HG03060 (cell line): ENCODE measurements around the gene ADAMTS2.

Experiments
- ATAC-seq: cut with Tn5 transposase; IDR thresholded peaks from one replicate; pipeline ENCODE4 v1.9.1; 2021; ENCODE audit warnings: low read depth, moderate number of reproducible peaks; ENCODE audit not compliant: unreplicated experiment

ADAMTS2 gene

DNA sequence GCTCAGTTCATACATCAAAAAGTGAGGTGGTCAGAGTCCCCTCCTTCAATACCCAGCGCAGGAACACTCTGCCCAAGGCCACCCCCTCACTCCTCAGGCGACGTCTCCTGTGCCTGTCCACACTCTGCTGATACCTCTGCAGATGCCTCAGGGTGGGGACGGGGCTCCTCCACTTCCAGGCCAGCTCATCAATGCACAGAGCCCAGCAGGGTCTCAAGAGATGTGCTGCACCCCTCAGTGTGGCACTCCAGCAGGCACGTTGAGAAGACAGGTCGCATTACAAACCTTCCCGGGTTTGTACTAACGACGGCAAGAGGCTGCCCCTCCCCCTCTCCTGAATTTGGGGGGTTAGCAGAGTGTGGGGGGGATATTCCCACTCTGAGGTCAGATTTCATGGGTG lies 156.6 kb downstream of the ADAMTS2 start:
- no peak for ATAC-seq

DNA sequence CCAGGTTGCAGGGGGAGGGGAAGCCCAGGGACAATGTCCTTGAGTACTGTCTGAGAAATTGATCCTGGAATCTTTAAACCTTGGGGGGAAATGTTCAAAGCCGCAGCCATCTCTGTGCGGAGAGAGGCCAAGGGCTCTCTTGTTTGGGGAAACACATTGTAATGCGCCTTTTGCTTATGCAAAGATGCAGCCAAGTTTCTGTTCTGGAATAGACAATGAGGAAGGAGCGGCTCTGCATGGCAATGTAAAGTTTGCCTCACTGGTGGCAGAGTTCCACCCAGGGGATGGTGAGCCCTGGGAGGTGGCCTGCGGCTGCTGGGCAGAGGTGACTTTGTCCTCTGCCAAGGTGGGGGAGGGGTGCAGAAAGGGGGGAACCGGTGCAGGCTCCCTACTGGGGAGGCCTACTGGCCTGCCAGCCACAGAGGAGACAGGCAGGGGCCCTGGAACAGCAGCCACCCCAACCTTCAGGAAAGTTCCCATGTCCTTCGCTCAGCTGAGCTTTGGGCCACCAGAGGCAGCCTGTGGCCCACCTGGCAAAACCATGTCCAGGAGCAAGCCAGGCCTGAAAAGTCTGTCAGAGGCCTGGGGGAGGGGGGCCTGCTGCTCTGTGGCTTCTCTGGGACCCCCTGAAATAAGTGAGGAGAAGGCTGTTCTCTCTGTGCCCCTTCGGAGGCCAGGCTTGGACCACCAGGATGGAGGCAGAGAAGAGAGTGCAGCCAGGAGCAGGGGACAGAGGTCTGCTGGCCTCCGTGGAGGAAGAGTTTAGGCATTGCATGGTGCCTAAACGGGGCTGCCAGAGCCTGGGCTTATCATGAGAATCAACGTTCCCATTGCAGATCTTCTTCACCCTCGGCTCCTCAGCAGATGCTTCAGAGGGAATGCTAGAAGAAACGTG lies 157.3 kb downstream of the ADAMTS2 start:
- ATAC-seq = no peak

DNA sequence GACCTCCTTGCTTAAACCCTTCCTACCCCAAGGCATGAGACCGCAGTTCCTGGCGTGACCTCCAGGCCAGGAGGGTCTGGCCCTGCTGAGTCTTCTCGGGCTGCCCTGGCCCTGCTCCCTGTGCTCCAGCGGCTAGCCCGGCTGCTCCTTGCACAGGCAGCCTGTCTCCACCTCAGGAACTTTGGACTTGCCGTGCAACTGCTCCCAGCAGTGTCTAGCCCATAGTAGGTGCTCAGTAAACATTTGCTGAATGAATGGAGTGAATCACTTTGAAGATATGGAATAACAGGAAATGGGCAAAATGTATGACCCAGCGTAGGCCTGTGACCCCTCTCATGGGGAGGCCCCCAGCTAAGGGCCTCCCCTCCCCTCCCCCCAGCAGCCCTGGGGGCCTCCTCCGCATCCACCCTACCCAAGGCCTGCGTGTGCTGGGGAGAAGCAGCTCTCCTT lies 158.0 kb downstream of the ADAMTS2 start:
- no peak for ATAC-seq

DNA sequence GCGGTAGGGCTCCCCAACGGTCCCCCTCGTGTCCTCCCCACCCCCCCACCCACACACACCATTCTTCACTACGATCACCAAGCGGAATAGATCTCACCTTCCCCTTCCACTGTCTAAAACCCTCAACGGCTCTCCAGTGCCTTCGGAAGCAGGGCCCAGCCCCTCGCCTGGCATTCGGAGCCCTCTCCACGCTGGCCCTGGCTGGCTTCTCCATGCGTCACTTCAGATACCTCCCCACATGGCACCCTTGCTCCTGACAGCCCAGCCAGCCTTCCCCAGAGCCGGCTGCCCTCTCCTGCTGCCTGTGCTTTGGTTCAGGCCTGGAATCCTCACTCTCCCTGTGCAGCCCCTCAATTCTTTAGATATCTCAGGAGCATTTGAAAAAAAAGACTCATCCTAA lies 158.5 kb downstream of the ADAMTS2 start:
- no peak for ATAC-seq

DNA sequence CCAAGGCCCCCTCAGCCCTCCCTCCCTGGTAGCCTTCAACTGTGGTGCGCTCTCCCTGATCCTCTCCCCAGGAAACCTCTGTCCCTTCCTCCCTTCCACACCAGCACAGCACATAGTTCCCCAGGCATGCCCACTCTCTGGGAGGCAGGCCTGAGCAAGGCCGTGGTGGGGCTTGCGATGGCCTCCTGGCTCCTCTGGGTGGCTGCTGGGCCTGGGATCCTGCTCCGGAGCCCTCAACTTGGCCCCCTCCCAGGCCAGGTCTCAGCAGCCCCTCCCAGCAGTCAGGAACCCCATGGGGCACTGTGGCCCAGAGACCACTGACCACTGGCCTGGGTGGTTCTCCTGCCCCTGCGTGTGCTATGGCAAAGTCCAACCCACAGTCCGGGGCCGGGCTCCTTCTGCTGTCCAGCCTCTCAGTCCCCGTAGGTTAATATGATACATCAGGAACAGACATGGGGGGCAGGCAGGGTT lies 159.3 kb downstream of the ADAMTS2 start:
- no peak for ATAC-seq

DNA sequence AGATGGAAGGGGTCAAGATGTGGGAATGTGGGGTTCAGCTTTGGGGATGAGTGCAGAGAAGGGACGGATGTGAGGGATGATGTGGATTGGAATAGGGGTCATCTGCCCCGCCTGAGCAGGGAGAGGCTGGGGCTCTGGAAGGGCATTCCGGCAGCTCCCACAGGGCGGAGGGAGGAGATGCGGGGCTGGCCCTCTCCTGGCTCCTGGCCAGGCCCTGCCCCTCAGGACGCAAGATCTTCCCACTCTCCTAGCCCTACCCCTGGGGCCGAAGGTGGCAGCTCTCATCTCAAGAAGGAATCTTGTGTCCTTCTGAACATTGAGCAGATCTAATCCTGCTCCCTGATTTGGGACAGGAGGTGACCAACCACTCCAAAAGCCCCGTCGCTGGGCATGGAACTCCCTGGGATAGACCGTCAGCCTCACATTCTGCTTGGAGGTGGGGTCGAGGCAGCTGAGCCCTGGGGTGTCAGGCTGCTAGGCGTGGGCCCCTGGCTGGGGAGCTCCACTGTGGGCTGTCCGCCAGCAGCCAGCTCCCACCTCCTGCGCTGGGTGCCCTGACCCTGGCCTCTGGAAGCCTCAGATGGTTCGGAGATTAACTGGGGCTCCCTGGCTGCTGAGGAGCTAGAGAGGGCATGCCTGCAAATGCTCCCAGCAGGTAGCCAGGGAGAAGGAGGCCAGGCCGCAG lies 159.9 kb downstream of the ADAMTS2 start:
- no peak for ATAC-seq

DNA sequence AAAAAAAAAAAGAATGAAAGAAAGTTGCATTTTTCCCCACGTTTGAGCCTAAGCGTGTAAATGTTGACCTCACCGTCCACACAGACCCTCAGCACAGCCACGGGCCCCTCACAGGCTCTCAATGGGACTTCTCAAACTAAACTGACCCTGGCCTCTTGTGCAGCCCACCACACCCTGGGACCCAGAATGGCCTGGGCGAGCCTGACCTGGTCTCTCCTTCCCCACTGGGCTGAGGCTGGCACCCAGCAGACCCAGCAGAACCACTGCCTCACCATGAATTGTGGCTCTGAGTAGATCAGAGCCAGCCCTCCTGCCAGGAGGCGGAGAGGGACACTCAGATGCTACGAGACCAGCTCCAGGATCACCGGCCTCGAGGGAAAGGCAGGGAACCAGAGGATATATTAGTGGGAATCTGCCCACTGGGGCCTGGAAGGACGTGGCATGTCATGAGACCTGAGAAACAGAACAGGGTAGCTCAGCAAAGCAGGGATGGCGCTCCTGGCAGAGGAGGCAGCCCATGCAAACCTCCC lies 160.7 kb downstream of the ADAMTS2 start:
- no peak for ATAC-seq

DNA sequence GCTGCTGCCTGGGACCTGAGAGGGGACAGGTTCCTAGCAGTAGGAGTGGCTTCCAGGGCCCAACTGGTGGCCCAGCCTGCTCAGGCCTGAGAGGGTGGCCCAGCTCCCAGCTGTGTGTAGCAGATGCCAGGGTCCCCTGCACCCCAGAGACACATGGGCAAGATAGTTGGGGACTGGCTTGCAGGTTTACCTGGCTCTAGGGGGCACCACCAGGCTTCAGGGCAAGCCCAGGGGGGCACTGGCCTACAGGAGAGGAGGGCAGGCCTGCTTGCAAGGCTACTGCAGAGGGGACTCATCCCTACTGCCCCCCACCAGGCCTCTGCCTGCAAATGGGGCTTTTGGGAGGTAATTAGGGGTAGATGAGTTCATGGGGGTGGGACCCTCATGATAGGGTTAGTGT lies 161.8 kb downstream of the ADAMTS2 start:
- ATAC-seq = no peak

DNA sequence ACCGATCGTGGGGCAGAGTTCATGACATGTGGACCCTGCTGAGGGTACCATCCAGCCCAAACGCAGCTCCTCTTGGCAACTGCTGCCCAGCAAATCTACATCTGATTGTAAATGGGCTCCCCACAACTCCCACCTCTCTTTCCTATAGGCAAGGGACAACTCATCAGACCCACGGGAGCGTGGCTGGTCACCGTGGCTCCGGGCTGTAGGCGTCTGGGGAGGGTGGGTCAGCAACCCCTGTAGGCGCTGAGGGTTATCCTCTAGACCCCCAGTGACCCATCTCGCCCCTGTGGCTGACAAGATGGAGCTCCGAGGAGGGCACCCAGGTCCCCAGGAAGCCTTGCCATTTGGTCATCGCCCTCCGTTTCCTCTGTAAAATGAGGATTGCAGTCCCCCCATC lies 162.7 kb downstream of the ADAMTS2 start:
- no peak for ATAC-seq

DNA sequence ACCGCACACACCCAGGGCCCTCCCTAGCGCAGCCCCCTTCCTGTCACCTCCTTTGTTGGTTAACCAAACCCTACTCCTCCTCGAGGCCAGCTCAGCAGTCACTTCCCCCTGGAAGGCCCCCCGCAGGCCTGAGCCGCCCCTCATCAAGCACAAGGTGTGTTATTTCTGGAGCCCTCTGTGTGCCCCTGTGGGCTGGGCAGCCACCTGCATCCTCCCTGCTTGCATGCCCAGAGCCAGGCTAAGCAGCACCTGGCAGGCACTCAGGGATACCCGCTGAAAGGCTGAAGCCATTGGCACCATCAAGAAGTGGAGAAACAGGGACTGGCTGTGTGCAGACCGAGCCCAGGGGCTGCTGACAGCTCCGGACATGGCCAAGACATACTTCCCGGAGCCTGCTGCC lies 163.3 kb downstream of the ADAMTS2 start:
- ATAC-seq = no peak

DNA sequence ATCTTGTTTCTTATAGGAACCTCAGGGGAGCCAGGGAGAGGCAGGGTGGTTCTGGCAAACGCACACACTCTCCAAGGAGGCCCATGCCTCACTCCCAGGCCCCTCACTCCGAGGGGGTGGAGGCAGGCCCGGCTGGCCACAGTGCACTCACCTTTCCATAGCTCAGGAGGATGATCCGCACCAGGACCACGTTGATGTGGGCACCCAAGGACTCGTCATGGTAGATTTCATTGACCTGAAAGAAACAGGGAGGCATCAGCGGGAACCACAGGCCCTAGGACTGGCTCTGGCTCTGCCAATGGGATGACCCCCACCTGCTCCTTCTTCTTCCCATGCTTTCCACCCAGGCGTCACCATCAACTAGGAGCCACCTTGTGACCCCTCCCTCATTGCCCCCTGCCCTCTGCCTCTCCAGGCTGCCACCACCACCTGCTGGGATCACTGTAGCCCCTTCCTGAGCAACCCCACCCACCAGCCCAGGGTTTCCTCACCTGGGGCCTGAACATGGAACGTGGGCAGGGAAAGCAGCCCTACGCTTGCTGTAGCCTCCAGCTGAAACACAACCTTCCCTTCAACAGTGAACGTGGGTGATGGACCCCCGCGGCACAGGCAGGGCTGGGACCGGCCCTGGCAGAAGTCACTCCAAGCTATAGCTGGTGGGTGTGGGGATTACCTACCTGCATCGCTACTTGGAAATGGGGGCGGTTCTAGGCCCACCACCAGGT lies 164.2 kb downstream of the ADAMTS2 start:
- no peak for ATAC-seq

DNA sequence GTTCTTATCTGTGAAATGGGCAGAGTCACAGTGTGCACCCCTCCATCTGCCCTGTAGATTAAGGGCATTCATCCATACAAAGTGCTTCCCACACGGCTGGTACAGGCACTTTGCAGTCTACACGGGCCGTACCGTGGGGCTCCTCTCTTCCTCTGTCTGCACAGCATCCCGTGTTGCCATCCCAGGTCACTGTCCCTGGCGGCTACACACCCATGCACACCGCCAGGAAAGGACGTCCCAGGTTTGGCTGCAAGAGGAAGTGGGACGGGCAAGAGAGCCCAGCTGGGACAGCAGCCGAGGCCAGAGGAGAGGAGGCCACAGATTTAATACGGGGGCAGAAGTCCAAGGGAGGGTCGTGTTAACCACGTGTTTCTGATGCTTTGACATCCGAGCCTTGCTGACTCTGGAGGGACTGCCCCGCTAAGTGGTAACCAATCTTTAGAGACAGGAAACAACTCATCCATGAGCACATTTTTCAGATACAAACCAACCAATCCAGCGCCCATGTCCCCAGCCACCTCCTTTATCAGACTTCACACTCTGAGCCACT lies 165.1 kb downstream of the ADAMTS2 start:
- no peak for ATAC-seq

DNA sequence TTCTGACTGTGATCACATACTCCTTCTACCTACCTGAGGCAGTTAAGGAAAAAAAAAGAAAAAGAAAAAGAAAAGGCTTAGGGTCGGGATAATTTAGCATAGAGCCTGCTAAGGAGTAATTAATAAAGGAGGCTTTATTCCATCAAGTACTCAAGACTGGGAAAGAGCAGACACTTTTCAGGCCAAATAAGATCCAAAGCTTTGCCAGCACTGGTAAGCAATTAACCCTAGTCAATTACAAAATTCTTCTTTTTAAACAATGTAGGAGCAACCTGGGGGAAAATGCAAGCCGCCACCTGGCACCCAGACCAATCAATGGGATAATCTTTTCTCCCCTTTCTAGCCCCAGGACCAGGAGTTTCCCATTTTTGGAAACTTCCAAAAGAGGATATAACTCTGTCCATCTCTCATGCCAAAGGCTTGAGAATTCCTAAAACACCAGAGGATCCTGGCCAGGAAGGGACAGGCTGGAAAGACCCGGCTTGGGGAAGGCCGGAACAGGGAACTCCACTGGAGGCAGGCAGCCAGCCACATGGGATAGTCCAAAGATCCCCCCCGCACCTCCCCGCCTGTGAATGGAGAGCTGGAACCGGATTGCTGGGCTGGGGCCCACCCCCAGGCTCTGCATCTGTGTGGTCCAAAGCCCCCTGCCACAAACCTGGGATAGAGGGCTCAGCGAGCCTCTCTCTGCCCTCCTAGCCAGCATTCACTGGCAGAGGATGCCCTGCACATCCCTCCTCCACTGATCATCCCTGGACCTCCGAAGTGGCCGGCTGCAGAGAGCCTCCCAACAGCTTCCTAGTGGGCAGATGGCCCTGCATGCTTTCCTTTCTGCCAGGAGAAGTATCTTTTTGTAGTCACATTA lies 167.3 kb downstream of the ADAMTS2 start:
- ATAC-seq = no peak

DNA sequence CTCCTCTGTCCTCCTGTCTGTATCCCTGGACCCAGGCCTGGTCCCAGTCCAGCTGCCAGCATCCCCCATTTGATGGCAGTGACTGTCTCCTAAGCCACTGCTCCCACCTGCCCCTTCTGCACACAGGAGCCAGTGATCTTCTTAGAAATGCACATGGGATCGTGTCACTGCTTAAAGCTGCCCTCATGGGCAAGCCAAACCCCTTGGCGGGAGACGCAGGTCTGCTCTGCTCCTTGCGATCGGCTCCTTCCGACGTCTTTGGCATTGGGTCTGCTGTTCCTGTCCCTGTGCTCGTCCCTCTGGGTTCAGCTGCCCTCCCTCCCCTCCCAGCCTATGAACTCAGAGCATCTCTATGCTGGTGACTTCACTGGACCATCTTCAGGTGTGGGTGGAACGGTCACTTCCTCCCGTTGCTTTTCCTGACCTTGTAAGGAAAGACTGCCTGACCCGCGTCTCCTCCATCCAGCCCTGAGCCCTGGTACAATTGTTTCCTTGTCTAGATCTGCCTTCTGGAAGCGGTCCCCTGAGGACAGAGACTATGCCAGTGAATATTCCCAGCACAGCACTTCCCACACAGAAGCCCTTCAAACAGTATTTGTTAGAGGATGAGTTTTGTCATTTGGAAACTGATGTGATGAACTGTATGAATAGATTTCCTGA lies 168.6 kb downstream of the ADAMTS2 start:
- no peak for ATAC-seq

DNA sequence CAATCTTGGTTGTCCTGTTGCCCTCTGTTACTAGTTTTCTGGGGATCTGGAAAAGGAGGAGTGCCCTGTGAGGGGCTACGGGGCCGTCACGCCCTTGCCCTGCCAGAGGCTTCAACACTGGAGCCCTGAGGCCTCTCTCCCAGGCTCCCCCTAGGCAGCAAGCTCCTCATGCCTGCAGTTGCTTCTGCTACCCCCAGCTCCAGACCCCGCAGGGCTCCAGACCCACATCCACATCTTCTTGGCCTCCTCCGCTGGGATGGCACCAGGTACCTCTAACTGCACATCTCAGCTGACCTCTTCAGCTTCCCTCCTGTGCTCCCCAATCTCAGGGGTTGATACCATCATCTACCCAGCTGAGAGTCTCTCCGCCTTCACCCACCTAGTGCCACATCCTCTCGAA lies 169.1 kb downstream of the ADAMTS2 start:
- ATAC-seq = no peak

DNA sequence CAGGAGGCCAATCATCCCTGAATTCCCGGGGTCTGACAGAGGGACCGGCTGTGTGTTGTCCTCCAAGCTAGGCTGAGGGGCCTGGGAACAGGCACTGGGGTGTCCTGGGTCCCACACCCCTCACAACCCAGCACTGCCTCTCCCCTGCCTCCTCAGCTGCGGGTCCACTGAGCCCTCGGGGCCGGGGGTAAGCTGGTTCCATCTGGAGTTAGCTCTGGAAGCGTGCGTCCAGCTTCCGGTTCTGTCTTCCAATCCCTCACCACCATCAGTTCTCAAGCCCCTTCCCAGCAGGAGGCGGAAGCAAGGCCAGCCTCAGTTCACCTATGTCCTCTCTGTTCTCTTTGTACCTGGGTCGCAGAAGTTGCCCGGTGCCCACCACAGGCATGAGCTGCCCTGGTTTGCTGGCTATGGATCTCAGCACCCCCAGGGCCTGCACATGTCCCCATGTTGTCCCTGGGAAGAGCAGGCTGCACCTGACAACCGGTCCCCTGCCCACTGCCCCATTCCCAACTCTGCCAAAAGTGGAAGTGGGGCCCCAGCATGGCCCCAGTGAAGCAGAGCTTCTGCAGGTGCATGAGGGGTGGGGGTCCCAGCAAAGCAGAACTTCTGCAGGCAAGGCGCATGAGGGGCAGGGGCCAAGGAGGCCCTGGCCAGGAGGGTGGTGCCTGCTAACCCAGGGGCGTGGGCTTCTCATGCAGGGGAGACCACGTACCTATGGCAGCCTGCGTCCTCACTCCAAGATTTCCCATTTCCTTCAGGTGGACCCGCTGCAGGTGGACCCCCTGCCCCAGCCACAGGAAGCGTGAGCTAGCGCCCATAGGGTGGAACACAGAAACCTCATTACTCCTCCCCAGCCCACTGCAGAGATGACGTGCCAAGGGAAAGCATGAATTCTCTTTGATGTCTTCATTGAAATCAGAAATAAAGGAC lies 173.2 kb downstream of the ADAMTS2 start:
- ATAC-seq = no peak

DNA sequence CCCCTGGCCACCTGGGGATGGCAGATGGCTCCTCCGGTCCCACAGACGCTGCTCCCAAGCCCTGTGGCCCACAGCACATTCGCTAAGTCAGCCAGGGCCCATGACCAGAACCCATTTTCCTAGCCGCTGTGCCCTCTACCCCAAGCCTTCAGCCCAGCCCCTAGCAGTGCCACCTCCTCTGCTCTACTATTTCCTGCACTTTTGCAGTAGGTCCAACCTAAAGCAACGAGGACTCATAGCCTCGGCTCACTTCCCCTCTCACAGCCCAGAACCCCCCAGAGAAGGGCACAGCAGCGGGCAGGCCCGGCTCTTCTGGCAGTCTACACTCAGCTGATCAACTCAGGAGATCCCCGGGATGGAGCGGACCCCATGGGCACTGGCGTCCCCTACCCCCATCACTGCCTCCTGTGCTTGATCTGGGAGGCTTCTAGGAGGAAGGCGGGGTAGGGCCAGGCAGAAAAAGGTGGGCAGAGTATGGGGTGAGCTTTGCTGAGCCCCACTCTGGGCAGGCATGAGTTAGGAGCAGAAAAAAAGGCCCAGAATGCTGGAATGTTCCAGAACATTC lies 173.9 kb downstream of the ADAMTS2 start:
- ATAC-seq = no peak

DNA sequence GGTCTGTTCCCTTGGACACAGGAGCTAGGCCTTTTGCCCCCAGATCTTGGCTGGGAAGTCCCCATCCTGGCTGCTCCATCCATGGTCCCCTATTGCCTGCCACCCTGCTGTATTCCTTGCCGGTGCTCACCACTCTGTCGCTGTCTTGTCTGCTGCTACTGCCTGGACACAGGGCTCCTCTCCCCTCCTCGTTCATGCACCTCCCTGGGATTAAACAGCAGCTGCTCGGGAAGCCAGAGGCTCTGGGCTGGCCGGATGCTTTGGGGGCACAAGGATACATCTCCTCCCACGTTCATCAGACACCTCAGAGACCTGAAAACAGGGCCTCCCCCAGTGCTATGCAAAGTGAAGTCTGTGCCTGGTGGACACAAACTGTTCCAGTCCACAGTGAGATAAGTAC lies 174.7 kb downstream of the ADAMTS2 start:
- ATAC-seq = no peak
